HG03442 (cell line): ENCODE data around the gene ST6GAL1.
"Not testable (repeated sequence)": the region's sequence is repeated elsewhere in the genome, so short reads cannot be mapped to it uniquely, and the experiment has no call there.

Experiments used
- ATAC-seq: cut with Tn5 transposase; IDR thresholded peaks from one replicate; pipeline ENCODE4 v1.9.1; 2021; ENCODE audit warnings: mild to moderate bottlenecking, moderate library complexity; ENCODE audit not compliant: unreplicated experiment

The ST6GAL1 gene

GRCh38 chr3:187042346-187042745 is 112.0 kb downstream of the ST6GAL1 start:
- no peak for ATAC-seq

GRCh38 chr3:187042874-187043458 is 112.6 kb downstream of the ST6GAL1 start:
- no peak for ATAC-seq

GRCh38 chr3:187044206-187044605 is 113.9 kb downstream of the ST6GAL1 start:
- peak; percentile 57 for ATAC-seq

GRCh38 chr3:187044867-187045552 is 114.7 kb downstream of the ST6GAL1 start:
- no peak for ATAC-seq

GRCh38 chr3:187046033-187046432 is 115.7 kb downstream of the ST6GAL1 start:
- ATAC-seq, result no peak

GRCh38 chr3:187049462-187050101 is 119.3 kb downstream of the ST6GAL1 start:
- no peak for ATAC-seq

GRCh38 chr3:187051066-187051465 is 120.7 kb downstream of the ST6GAL1 start:
- ATAC-seq, result no peak

GRCh38 chr3:187051724-187052366 is 121.5 kb downstream of the ST6GAL1 start:
- no peak for ATAC-seq

GRCh38 chr3:187052427-187052826 is 122.1 kb downstream of the ST6GAL1 start:
- ATAC-seq, result not testable (repeated sequence)

- ATAC-seq, result not testable (repeated sequence)
These were observed 124.1 kb downstream of the ST6GAL1 start for GRCh38 chr3:187054433-187054832.

GRCh38 chr3:187057803-187058202 is 127.5 kb downstream of the ST6GAL1 start:
- not testable (repeated sequence) for ATAC-seq

GRCh38 chr3:187061748-187062147 is 131.4 kb downstream of the ST6GAL1 start:
- no peak for ATAC-seq

- no peak for ATAC-seq
These were observed 132.3 kb downstream of the ST6GAL1 start for GRCh38 chr3:187062526-187063177.

- ATAC-seq, result no peak
These were observed 133.2 kb downstream of the ST6GAL1 start for GRCh38 chr3:187063286-187064121.

GRCh38 chr3:187064210-187065115 is 134.1 kb downstream of the ST6GAL1 start:
- ATAC-seq, result no peak

GRCh38 chr3:187066228-187066995 is 136.1 kb downstream of the ST6GAL1 start:
- ATAC-seq, result peak; percentile 29

- ATAC-seq, result no peak
These were observed 138.5 kb downstream of the ST6GAL1 start for GRCh38 chr3:187068787-187069186.

- ATAC-seq, result no peak
These were observed 139.7 kb downstream of the ST6GAL1 start for GRCh38 chr3:187069857-187070516.
